WERI-Rb-1 (cell line): ENCODE results near the gene TEX22.

ENCODE experiments used
- DNase-seq: peaks from one replicate; pipeline ENCODE4 v3.0.0-alpha.2; 2020
- H3K27ac ChIP-seq: fragments of 250-450 bp; sonication (Bioruptor Pico); 2 replicates; pipeline ENCODE4 v1.5.1; 2020; ENCODE audit warnings: mild to moderate bottlenecking, moderate library complexity
- H3K27me3 ChIP-seq: fragments of 250-450 bp; sonication (Bioruptor Pico); 2 replicates; pipeline ENCODE4 v1.5.1; 2021; ENCODE audit warnings: mild to moderate bottlenecking, low read depth, moderate library complexity; ENCODE audit not compliant: insufficient read depth, severe bottlenecking
- H3K36me3 ChIP-seq: fragments of 250-450 bp; sonication (Bioruptor Pico); 2 replicates; pipeline ENCODE4 v1.5.1; 2020; ENCODE audit warnings: mild to moderate bottlenecking, moderate library complexity
- H3K4me3 ChIP-seq: 2 replicates; pipeline ENCODE4 v1.5.1; 2011; ENCODE audit warnings: low read depth, mild to moderate bottlenecking, control low read depth, low read length
- H3K9me3 ChIP-seq: fragments of 250-450 bp; sonication (Bioruptor Pico); 2 replicates; pipeline ENCODE4 v1.5.1; 2021; ENCODE audit warnings: mild to moderate bottlenecking, moderate library complexity; ENCODE audit not compliant: severe bottlenecking
- CTCF ChIP-seq: IDR thresholded peaks from 2 replicates; pipeline ENCODE4 v1.5.1; 2011; ENCODE audit warnings: low read depth, mild to moderate bottlenecking, control low read depth, inconsistent platforms, low read length

TEX22 gene

GRCh38 chr14:105442125-105442524 lies 43.8 kb downstream of the TEX22 start:
- no peak for TF ChIP-seq CTCF
- H3K4me3 ChIP-seq: no peak overlapping the region
- DNase-seq: no peak
- H3K36me3 ChIP-seq: peaks cover 6% of the 10 kb centered on the region; the same call in 1 of the 2 replicates
- H3K27me3 ChIP-seq: no peaks in the 10 kb centered on the region
- H3K27ac ChIP-seq: no peak overlapping the region
- no peaks in the 10 kb centered on the region for H3K9me3 ChIP-seq

GRCh38 chr14:105442834-105443233 lies 44.5 kb downstream of the TEX22 start:
- no peak for TF ChIP-seq CTCF
- Histone ChIP-seq H3K27me3 (no peaks in the 10 kb centered on the region), H3K36me3 (peaks cover 6% of the 10 kb centered on the region; the same call in 1 of the 2 replicates), H3K27ac (no peak overlapping the region), H3K9me3 (no peaks in the 10 kb centered on the region), H3K4me3 (no peak overlapping the region)
- no peak for DNase-seq

DNA sequence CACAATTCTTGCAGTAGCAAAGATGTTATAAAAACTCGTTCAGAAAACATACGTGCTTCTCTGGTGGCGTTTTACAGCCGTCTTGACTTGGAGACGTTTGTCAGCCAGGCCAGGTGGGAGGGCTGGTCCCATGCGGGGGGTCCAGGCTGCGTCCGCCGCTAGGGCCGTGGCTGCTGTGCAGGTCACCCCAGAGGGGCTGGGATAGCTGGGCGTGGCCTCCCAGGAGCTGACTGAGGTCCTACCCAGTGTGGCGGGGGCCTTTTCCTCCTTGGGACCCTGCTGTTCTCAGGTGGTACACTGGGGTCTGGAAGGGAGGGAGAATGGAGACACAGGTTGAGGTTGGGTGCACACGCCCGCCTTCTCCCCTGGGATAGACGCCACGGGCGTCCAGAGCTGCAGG lies 46.5 kb downstream of the TEX22 start:
- H3K9me3 ChIP-seq: no peaks in the 10 kb centered on the region
- peaks cover 13% of the 10 kb centered on the region for H3K36me3 ChIP-seq
- H3K27ac ChIP-seq: no peak overlapping the region
- no peak overlapping the region for H3K4me3 ChIP-seq
- H3K27me3 ChIP-seq: no peaks in the 10 kb centered on the region
- DNase-seq: no peak
- TF ChIP-seq CTCF: no peak

GRCh38 chr14:105445290-105445689 lies 47.0 kb downstream of the TEX22 start:
- DNase-seq: no peak
- Histone ChIP-seq H3K27ac (no peak overlapping the region), H3K9me3 (no peaks in the 10 kb centered on the region), H3K4me3 (no peak overlapping the region), H3K36me3 (peaks cover 17% of the 10 kb centered on the region), H3K27me3 (no peaks in the 10 kb centered on the region)
- TF ChIP-seq CTCF: no peak

- TF ChIP-seq CTCF: no peak
- Histone ChIP-seq H3K9me3 (no peaks in the 10 kb centered on the region), H3K27ac (no peak overlapping the region), H3K36me3 (peaks cover 26% of the 10 kb centered on the region), H3K27me3 (no peaks in the 10 kb centered on the region), H3K4me3 (no peak overlapping the region)
- DNase-seq: no peak
Observed at GRCh38 chr14:105445901-105446845, 47.8 kb downstream of the TEX22 start.

- Histone ChIP-seq H3K27ac (no peak overlapping the region), H3K27me3 (no peaks in the 10 kb centered on the region), H3K36me3 (peaks cover 30% of the 10 kb centered on the region), H3K4me3 (no peak overlapping the region), H3K9me3 (no peaks in the 10 kb centered on the region)
- no peak for DNase-seq
- TF ChIP-seq CTCF: no peak
Observed at GRCh38 chr14:105446971-105447370, 48.6 kb downstream of the TEX22 start.
